Effector CD4-positive, alpha-beta T cell (primary cell): ENCODE data around the gene SUDS3.

Source experiments
- DNase-seq: peaks from one replicate; pipeline ENCODE4 v3.0.0-alpha.2; 2020

Gene SUDS3

GRCh38 chr12:118357257-118358007, 18.9 kb upstream of the SUDS3 start:
- peak; percentile 49 for DNase-seq

- no peak for DNase-seq
Measured at GRCh38 chr12:118358008-118358359, 18.4 kb upstream of the SUDS3 start.

DNA sequence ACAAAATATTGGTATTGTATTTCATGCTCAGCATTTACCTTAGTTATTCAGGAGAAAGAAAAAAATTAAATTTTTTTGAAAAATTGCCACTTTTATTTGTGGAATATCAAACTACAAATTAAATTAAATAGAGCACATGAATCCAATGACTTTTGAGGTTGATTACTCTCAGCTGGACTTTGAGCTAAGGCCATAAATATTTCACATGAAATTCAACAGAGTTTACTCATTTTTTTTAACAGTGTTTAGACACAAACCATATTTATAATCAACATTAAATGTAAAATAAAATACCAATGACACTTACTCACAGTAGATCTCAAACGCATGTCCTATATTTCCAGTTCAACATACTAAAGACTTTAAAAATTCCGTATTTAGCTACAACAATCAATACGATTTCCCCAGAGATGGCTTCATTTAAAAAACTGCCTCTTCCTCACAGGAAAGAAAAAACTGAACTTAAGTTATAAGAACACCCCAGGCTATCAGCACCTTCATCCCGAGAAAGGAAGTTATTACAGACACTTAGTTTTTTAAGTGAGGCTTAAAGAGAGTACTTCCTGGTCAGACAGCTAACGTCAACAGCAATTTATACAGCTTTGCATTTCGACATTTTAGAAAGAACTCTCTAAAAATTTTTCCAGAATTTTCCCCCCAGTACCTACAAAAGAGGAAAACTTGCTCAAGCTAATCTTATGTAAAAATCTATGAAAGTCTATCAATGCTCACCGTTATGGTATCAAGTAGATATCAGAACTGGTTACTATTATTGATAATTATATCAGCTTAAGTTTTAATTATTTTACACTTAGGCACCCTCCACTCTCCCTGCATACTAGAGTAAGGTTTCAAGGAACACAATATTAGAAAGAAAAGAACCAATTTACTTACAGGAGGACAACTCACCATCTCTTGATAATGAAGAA, 17.5 kb upstream of the SUDS3 start:
- DNase-seq, result no peak

GRCh38 chr12:118359541-118359915, 16.8 kb upstream of the SUDS3 start:
- no peak for DNase-seq

- no peak for DNase-seq
Measured at GRCh38 chr12:118361092-118361404, 15.3 kb upstream of the SUDS3 start.

GRCh38 chr12:118361889-118362288, 14.5 kb upstream of the SUDS3 start:
- DNase-seq, result no peak

- DNase-seq, result no peak
Measured at GRCh38 chr12:118368821-118369220, 7.5 kb upstream of the SUDS3 start.

GRCh38 chr12:118370601-118371000, 5.8 kb upstream of the SUDS3 start:
- DNase-seq, result no peak

- DNase-seq, result peak; percentile 6
Measured at GRCh38 chr12:118371321-118372282, 4.8 kb upstream of the SUDS3 start.

- peak; percentile 96 for DNase-seq
Measured at GRCh38 chr12:118372541-118373495, 3.5 kb upstream of the SUDS3 start, which contains the start of gene TAOK3. Gene TAOK3 (minus strand): TSS chr12:118372907. CDS start chr12:118255567, 117,340 bp downstream.

DNA sequence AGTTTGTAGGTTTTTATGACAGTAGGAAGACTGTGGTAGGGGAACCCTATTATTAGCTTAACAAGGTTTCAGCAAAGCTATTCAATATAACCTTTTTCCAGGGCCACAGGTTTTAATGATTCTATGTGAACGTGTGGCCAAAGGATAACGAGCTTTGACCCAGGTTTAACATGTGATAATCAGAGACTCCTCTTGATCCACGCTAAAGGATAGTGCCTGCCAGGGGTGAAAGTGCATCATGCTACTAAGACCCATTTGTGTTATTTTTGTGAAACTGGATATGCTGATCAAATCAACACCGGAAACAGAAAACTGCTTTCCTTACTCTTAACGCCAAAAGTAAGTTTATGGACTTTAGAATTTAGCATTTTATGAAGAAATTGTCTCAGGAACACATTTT, 2.7 kb upstream of the SUDS3 start:
- DNase-seq, result no peak

DNA sequence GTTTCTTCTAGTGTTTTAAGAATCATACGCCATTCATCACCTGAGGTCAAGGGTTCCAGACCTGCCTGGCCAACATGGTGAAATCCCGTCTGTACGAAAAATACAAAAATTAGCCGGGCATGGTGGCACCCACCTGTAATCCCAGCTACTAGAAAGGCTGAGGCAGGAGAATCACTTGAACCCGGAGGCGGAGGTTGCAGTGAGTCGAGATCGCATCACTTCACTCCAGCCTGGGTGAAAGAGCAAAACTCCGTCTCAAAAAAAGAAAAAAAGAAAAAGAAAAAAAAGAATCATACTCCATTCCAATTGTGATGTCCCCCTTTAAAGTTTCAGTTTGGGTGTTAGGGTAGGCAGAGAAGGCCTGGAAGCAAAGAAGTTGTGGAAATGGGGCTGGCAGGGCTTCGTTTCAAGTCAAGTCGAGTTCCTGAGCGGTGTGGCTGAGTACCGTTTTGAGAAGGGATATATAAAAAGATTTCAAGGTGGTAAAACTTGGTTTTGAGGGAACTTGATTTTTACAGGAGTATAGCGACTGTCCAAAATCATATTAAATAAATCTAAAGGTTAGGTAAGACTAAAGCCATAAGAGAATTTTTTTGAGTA, 2.1 kb upstream of the SUDS3 start:
- no peak for DNase-seq

- no peak for DNase-seq
Measured at GRCh38 chr12:118374909-118375308, 1.4 kb upstream of the SUDS3 start.

GRCh38 chr12:118375348-118375747, 1.0 kb upstream of the SUDS3 start:
- DNase-seq, result no peak

DNA sequence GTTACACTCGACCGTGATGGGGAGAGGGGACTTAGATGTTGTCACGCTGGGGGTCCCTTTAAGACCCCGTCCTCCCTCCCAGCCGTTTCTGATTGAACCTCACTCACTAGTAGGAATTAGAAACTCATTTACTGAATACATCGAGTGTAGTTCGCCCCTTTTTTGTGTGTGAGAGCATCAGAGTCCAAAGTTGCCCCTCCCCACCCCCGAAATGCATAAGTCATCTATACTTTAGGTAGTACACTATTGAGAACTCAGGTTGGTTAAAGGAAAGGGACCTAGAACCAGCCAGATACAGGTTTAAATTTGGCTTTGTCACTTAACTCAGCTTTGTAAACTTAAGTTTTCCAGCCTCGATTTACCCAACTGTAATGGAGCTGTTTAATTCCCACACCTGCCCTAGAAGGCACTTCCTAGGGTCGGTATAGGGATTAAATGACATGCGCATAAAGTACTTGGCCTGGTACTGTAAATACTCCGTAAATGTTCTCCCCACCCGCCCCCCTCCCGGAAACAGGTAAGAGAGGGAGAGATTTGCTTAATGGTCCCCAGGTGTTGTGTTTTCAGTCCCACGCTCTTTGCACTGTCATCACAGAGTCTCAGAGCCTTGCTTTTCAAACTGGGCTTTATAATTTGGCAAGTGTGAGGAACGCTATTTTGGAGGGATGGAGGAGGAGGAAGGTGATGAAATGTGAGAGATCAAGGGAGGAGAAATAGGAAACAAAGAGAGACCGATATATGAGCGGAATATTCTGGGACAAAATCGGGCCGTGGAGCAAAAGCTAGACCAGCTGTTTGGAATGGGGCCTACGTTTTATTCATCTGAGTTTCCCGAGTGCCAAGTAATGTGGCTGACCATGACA, 897 bp downstream of the SUDS3 start:
- DNase-seq, result no peak

- peak; percentile 65 for DNase-seq
Measured at GRCh38 chr12:118377884-118378470, 1.6 kb downstream of the SUDS3 start.

DNA sequence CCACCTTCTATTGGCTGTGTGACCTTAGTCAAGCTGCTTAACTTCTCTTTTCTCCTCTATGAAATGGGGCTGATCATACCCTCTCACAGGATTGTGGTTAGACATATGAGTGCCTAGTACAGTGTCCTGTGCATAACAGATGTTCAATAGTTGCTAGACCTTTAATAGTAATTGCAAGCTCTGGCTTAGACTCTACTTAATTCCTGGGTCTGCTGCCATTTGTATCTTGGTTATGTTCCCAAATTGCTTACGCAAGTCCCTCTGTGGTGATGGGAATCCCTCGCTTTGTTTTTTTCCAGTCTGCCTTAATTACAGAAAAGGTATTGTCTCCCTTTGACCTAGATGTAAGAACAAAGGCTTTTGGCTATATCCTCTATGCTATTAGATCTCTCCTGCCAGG, 15.1 kb downstream of the SUDS3 start:
- DNase-seq, result no peak

DNA sequence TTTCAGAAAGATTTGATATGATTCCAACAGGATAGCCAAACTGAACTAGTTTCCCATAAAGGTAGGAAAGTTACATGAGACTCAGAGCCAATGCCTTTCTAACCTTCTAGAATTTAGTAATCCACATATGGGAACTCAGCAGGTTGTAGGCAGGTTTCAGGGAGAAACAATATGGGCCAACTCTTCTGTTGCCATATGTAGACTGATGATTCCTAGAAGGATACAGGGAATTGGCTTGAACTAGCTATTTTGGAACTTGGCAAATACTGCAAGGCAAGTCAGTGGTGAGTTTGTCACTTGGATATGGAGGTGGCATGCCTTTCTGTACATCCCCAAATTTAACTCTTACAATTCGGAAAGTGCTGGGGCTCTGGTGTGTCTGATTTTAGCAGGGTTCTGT, 15.5 kb downstream of the SUDS3 start:
- no peak for DNase-seq

DNA sequence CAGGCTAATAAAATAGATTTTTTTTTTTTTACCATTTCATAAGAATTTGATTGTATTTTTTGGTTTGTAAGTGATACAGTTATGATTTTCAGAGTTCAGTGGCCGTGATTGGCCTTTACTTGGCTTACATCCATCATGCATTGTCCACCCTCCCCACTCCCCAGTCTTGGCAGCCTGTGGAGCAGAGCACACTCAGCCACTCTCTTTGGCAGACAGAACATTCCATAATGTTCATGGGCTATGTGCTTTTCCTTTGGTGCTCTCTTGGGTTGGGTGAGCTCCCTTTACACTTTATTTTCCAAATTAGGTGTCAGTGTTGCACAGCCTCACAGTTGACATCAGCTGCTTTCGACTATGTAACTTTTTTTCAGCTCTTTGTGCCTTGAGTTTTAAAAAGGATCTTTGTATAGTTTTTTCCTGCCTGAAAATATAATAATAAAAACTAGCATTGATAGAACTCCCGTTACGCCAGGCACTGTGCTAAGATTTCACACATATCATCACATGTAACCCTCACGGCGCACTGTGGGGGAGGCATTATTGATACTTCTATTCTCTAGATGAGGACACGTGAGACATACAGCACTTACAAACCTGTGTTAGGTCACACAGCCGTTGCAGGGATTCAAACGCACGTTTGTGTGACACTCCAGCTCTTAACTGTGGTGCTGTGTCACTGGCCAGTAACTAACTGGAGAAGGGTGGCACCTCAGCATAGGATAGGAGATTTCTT, 21.5 kb downstream of the SUDS3 start:
- no peak for DNase-seq
